ENCODE data around the gene CBFA2T2. TPM values are rescaled to one million over a fixed set of nuclear protein-coding genes. Genes with fewer than 3 reads are reported as not detected.
"Not testable (repeated sequence)": the region's sequence is repeated elsewhere in the genome, so short reads cannot be mapped to it uniquely, and the experiment has no call there.

Gene CBFA2T2
- total RNA-seq, 4 donors from 2014 or later, result 31.2 to 51.3 (median 37.8) TPM

DNA sequence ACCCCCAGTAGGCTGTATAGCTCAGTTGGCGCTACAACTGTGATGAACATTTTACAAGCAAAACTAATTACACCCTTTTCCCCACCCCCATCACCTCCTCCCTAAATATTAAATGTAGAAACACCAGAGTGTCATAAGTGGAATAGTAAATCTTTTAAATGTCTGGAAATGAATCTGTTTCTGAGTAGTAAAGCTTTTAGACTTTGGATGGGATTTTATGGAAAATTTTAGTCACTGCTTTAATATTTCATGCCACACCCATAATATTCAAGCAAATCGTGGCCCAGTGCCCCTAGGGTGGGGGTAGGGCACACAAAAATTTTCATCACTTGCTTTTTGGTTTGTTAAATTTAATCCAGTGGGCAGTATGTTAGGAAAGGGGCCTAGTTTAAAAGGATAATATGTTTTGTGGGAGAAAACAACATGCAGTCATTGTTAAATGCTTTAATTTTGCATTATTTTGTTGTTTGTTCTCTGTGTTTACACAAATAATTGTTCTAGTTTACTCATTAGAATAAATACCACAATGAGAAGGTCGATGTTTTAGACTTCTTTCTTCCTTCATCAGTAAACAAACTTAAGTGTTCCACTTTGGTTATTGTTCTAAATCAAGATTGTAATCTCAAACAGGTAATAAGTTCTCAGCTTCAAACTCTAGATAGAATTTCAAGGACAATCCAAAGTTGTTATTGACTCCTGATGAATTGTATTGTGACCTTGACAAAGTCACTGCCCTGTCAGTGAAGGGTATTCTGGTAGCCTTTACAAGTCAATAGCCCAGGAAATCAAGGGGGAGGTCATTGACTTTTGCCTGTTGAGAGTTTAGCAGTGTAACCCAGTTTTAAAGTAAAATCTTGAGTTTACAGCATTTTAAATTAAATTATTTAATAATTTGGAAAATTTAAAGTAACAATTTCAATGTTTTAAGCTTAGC, 79.2 kb downstream of the CBFA2T2 start:
- Histone ChIP-seq H3K27ac (no peak overlapping the region), H3K36me3 (no peaks in the 10 kb centered on the region), H3K9me3 (no peaks in the 10 kb centered on the region), H3K4me1 (peaks cover 0 to 21% (median 0%) of the 10 kb centered on the region in 4 donors), H3K4me3 (no peak overlapping the region), H3K27me3 (no peaks in the 10 kb centered on the region)
- TF ChIP-seq POLR2A (IDR thresholded peaks at IDR 0.05), result no peak
- TF ChIP-seq, protein P1, sequence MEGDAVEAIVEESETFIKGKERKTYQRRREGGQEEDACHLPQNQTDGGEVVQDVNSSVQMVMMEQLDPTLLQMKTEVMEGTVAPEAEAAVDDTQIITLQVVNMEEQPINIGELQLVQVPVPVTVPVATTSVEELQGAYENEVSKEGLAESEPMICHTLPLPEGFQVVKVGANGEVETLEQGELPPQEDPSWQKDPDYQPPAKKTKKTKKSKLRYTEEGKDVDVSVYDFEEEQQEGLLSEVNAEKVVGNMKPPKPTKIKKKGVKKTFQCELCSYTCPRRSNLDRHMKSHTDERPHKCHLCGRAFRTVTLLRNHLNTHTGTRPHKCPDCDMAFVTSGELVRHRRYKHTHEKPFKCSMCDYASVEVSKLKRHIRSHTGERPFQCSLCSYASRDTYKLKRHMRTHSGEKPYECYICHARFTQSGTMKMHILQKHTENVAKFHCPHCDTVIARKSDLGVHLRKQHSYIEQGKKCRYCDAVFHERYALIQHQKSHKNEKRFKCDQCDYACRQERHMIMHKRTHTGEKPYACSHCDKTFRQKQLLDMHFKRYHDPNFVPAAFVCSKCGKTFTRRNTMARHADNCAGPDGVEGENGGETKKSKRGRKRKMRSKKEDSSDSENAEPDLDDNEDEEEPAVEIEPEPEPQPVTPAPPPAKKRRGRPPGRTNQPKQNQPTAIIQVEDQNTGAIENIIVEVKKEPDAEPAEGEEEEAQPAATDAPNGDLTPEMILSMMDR (IDR thresholded peaks at IDR 0.05), result no peak
- no peak for DNase-seq

DNA sequence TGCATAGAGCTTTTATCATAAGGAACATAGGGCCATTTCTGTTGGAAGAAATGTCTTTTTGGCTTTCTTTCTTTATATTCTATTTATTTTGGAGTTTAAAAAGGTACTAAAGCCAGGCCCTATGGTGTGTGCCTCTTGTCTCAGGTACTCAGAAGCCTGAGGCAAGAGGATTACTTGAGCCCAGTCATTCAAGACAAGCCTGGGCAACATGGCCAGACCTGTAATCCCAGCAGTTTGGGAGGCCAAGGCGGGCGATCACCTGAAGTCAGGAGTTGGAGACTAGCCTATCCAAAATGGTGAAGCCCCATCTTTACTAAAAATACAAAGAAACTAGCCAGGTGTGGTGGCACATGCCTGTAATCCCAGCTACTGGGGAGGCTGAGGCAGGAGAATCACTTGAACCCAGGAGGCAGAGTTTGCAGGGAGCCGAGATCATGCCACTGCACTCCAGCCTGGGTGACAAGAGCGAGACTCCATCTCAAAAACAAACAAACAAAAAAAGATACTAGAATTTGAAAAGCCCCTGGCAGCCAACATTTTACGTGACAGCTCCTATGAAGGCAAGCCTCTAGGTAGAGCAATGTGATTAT, 80.0 kb downstream of the CBFA2T2 start:
- no peak overlapping the region for H3K4me3 ChIP-seq
- H3K36me3 ChIP-seq, result no peaks in the 10 kb centered on the region
- H3K9me3 ChIP-seq, result no peaks in the 10 kb centered on the region
- DNase-seq, result no peak
- H3K4me1 ChIP-seq, result peaks cover 0 to 21% (median 0%) of the 10 kb centered on the region in 4 donors
- TF ChIP-seq, protein P1 (IDR thresholded peaks at IDR 0.05), result no peak
- no peak for TF ChIP-seq POLR2A (IDR thresholded peaks at IDR 0.05)
- no peak overlapping the region for H3K27ac ChIP-seq
- no peaks in the 10 kb centered on the region for H3K27me3 ChIP-seq

DNA sequence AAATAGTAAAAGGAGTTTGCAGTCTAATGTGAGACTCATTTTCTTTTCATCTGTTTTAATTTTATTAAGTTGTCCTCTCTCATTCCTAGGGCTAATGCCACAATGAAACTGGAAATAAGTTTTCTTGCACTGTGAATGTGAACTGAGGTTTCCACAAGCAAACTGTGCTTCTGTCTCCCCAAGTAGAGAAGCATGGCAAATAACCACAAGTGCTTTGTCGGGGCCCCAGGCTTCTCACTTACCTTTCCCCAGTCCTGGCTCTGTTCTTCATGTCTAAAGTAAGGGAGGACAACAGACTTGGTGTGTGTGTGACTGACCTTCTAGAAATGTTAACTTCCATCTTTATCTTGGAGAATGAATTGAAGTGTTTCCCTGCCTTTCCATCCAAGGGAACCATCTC, 80.8 kb downstream of the CBFA2T2 start:
- Histone ChIP-seq H3K27ac (no peak overlapping the region), H3K4me1 (peaks cover 0 to 21% (median 0%) of the 10 kb centered on the region in 4 donors), H3K9me3 (no peaks in the 10 kb centered on the region)

DNA sequence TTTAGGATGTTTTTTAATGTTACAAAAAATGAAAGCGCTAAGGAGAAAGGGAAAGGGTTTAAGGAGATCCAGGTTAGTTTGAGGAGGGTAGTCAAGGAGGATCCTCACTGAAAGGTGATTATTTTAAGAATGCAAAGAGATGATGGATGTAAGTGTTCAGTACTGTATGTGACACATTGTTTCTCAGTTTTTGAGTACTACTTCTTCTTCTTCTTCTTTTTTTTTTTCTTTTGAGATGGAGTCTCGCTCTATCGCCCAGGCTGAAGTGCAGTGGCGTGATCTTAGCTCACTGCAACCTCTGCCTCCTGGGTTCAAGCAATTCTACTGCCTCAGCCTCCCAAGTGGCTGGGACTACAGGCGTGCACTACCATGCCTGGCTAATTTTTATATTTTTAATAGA, 83.4 kb downstream of the CBFA2T2 start:
- H3K9me3 ChIP-seq, H3K27ac ChIP-seq, H3K36me3 ChIP-seq, H3K27me3 ChIP-seq, DNase-seq, H3K4me3 ChIP-seq: not testable (repeated sequence)
- peaks cover 0 to 11% (median 0%) of the 10 kb centered on the region in 4 donors for H3K4me1 ChIP-seq

More for the DNA sequence above, 80.8 kb downstream of the CBFA2T2 start:
- TF ChIP-seq, protein P1 (IDR thresholded peaks at IDR 0.05), result no peak
- TF ChIP-seq POLR2A (IDR thresholded peaks at IDR 0.05), result no peak
- no peak overlapping the region for H3K4me3 ChIP-seq
- no peaks in the 10 kb centered on the region for H3K36me3 ChIP-seq
- DNase-seq, result no peak
- no peaks in the 10 kb centered on the region for H3K27me3 ChIP-seq

DNA sequence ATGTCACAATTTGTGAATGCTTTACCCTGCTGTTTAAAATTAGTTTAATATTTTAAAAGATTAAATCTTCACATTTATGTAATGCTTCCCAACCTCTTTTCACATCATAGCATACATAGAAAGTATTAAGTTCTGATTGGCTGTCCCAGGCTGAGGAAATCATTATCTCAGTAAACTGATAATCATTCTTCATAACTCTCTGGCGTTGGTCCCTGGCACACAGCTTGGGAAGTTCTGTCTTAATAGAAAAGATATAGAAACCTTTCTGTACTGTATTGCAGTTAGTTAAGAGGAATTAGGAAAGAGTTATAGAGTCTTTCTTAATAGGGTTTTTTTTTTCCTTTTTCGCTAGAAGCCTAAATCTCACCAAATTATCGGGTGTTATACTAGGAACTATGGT, 85.4 kb downstream of the CBFA2T2 start:
- H3K4me3 ChIP-seq, result no peak overlapping the region
- H3K9me3 ChIP-seq, result no peaks in the 10 kb centered on the region
- H3K27me3 ChIP-seq, result no peaks in the 10 kb centered on the region
- no peak for DNase-seq
- H3K4me1 ChIP-seq, result no peaks in the 10 kb centered on the region
- no peaks in the 10 kb centered on the region for H3K36me3 ChIP-seq
- no peak overlapping the region for H3K27ac ChIP-seq
- TF ChIP-seq, protein P1 (IDR thresholded peaks at IDR 0.05), result no peak
- no peak for TF ChIP-seq POLR2A (IDR thresholded peaks at IDR 0.05)
